ENCODE results near the gene IZUMO1.
"Not testable (repeated sequence)": the region's sequence is repeated elsewhere in the genome, so short reads cannot be mapped to it uniquely, and the experiment has no call there.

Gene IZUMO1

DNA sequence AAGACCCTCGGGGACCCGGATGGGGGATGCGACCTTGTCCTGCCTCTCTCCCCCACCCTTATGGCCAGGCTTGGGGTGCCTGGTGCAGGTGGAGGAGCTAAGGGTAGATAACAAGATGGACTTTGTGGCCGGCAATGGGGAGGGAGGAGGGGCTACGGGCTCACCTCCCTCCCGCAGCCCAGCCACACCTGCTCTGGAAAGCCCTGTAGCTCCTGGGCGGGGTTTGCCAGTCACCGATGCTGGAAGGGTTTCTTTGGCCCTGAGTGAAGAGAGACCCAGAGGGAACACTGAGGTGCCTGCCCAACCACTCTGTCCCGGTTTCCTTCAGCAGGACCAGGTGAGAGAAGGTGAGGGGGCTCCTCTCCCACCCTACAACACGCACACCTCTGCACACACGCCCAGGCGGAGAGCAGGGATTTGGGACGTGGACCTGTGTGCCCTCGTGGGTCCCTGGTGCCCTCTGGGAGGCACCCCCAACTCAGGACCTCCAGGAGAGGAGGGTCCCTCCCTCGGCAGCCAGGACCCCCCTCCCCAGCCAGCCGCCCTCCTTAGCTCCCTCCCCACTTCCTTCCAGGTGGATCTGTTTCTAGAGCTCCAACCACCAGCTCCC, 50.9 kb downstream of the IZUMO1 start, which contains the start of gene FUT2:
TSS of gene FUT2 (plus strand) at position 229 of the 610 bp plus-strand sequence. CDS start 6,986 bp downstream, outside the sequence.
- H3K27ac ChIP-seq: peak within 1 kb of the TSS; percentile 18
- POLR2A ChIA-PET (ENCODE audit: low non-redundant PET): interaction anchor here (0.5 kb wide), 1 partner anchor 21 kb away, joined by 4 read pairs; no protein-coding TSS in a partner anchor
- TF ChIP-seq, protein P1, sequence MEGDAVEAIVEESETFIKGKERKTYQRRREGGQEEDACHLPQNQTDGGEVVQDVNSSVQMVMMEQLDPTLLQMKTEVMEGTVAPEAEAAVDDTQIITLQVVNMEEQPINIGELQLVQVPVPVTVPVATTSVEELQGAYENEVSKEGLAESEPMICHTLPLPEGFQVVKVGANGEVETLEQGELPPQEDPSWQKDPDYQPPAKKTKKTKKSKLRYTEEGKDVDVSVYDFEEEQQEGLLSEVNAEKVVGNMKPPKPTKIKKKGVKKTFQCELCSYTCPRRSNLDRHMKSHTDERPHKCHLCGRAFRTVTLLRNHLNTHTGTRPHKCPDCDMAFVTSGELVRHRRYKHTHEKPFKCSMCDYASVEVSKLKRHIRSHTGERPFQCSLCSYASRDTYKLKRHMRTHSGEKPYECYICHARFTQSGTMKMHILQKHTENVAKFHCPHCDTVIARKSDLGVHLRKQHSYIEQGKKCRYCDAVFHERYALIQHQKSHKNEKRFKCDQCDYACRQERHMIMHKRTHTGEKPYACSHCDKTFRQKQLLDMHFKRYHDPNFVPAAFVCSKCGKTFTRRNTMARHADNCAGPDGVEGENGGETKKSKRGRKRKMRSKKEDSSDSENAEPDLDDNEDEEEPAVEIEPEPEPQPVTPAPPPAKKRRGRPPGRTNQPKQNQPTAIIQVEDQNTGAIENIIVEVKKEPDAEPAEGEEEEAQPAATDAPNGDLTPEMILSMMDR (conservative IDR thresholded peaks at IDR 0.05; ENCODE audit: low read depth): no peak
- no peak for DNase-seq (ENCODE audit: low spot score)
- CTCF ChIA-PET: no interaction called here

DNA sequence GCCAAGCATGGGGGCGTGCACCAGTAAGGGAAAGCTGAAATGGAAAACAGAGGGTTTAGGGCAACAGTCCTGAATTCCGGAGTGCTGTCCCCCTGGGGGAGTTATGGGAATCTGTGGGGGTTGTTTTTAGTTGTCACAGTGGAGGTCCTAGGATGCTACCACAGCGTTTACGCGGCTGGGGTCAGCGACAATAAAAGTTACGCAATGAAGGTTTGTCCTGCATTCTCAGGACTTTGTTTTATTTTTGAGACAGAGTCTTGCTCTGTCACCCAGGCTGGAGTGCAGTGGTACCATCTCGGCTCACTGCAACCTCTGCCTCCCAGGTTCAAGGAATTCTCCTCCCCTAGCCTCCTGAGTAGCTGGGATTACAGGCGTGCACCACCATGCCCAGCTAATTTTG, 53.1 kb downstream of the IZUMO1 start:
- POLR2A ChIA-PET (ENCODE audit: low non-redundant PET); CTCF ChIA-PET; DNase-seq (ENCODE audit: low spot score); H3K27ac ChIP-seq: not testable (repeated sequence)
